DMS 273 (cell line): ENCODE measurements around the gene ATG13.
"Not testable (repeated sequence)": the region's sequence is repeated elsewhere in the genome, so short reads cannot be mapped to it uniquely, and the experiment has no call there.

ENCODE experiments used
- DNase-seq: peaks from one replicate; lab custom pipeline; 2025; ENCODE audit not compliant: unreplicated experiment; lab: John Stamatoyannopoulos, UW

ATG13 gene

DNA sequence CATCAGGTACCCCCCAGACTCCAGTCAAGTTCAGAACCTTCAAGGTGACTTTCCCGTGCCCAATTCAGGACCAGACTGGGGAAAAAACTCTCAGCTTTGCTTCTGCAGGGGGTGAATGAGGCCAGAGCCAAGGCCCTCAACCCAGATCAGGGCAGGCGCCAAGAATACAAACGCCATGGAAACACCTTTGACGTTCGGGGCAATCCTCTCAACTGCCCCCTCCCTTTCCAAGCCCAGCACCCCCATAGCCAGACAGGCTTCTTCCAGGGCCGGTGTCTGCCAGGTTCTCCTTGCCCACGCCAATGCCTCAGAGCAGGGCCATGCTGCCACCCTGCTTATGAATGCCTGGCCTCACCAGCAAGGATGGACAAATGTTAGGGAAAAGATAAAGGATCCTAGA lies 77.3 kb downstream of the ATG13 start:
- DNase-seq, result no peak

GRCh38 chr11:46695345-46696211 lies 78.2 kb downstream of the ATG13 start:
- DNase-seq, result no peak

DNA sequence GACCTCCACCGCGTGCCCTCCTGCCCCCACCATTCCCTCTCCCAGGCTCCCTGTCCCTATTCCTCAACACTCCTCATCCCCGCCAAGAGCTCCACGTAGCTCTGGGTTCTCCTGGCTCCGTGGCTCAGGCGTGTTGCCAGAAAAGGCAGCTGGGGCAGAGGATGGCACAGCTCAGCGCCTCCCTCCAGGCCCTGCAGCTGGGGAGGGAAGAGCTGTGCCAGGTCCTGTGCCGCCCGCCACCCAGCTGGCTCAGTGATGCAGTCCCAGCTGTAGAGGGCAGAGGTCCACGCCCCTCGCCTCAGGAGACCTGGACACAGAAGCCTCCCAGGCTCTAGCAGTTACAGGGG lies 78.8 kb downstream of the ATG13 start:
- DNase-seq, result peak; percentile 91

GRCh38 chr11:46697303-46697702 lies 80.0 kb downstream of the ATG13 start:
- peak; percentile 23 for DNase-seq

- no peak for DNase-seq
These were observed 80.4 kb downstream of the ATG13 start for GRCh38 chr11:46697723-46698122.

GRCh38 chr11:46698597-46698996 lies 81.2 kb downstream of the ATG13 start:
- no peak for DNase-seq

DNA sequence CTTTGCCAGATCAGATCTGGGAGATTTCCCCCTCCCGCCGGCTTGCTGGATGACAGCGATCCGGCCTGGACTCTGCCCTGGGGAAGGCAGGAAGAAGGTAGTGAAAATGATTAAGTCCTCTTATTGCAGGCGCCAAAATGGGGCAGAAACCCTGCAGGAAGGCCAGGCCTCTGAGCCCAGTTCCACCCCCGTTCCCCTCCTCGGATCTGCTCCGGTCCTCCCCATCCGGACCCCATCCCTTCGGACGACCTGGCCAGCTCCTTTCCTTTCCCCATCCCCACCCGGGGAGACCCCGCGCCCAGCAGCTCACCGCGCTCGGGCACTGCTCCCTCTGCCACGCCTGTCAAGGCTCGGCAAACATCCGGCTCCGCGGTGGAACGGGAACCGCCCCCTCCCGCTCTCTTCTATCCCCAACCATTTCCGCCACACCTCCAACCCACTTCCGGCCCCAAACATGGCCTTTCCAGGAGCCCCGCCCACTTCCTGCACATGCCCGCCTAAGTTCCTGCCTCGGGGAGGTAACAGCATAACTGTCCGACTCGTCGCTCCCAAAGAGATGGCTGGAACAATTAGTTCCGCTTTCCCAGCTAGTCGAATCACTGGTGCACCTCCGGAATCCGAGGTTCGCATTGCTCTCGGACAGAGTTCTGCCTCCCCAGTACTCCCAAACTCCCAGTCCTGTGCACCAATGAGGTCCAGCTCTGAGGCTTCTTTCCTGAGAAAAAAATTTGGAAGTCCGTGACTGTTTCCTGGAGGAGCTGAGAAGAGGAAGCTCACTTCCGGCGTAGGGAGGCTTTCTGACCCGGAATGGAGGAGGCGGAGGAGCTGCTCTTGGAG lies 83.1 kb downstream of the ATG13 start, which contains the start of the genes ARHGAP1 and ZNF408:
Gene ARHGAP1, minus strand, starts transcription at position 379 of the 837 bp plus-strand sequence. CDS start 4,512 bp downstream, outside the sequence.
Gene ZNF408, plus strand, starts transcription at position 791 of the 837 bp plus-strand sequence. Its CDS starts 17 bp downstream, at position 808.
- DNase-seq, result peak; percentile 98

DNA sequence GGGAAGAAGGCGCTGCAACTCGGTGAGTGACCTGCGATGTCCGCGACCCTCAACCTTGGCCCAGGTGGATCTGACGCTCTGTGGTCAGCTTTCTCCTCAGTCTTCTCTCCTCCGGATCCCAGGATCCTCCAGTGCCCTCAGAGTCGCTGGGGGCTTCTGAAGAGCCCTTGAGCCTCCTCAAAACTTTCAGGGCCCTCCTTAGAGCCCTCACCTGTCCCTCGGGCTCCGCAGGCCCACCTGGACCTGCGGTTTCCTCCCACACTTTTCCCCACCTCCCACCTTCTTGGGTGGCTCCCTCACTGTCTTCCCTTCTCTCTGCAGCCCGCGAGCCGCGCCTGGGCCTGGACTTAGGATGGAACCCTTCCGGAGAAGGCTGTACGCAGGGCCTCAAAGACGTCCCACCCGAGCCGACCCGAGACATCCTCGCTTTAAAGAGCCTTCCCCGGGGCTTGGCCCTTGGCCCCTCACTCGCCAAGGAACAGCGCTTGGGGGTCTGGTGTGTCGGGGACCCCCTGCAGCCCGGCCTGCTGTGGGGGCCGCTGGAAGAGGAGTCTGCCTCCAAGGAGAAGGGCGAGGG lies 83.8 kb downstream of the ATG13 start:
- no peak for DNase-seq

DNA sequence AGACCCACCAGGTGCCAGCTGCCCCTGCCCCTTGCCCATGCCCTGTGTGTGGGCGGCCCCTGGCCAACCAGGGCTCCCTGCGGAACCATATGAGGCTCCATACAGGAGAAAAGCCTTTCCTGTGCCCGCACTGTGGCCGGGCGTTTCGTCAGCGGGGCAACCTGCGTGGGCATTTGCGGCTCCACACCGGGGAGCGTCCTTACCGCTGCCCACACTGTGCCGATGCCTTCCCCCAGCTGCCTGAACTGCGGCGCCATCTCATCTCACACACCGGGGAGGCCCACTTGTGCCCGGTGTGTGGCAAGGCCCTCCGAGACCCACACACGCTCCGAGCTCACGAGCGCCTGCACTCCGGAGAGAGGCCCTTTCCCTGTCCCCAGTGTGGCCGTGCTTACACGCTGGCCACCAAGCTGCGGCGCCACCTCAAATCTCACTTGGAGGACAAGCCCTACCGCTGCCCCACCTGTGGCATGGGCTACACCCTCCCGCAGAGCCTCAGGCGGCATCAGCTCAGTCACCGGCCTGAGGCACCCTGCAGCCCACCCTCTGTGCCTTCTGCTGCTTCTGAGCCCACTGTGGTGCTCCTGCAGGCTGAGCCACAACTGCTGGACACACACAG lies 87.8 kb downstream of the ATG13 start:
- no peak for DNase-seq

- no peak for DNase-seq
These were observed 89.5 kb downstream of the ATG13 start for GRCh38 chr11:46706886-46707285.

- not testable (repeated sequence) for DNase-seq
These were observed 92.0 kb downstream of the ATG13 start for GRCh38 chr11:46709351-46709750.

- peak; percentile 24 for DNase-seq
These were observed 93.5 kb downstream of the ATG13 start for GRCh38 chr11:46710821-46711269.

DNA sequence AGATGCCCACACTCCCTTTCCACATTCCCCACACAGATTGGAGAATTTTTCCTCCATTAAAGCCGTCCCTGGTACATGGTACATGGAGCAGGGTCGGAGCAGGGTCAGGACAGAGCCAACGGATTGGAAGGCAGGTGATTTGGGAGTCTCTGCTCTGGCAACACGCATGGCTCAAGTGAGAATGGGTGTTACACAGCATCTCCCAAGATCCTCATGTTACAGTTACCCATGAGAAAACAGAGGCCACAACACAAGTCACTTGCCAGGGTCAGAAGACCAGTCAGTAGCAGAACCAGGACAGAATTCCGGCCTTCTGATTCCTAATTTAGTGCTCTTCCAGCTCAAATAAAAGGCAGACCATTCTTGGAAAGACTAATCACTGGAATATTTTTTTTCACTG lies 94.0 kb downstream of the ATG13 start:
- DNase-seq, result no peak

- DNase-seq, result no peak
These were observed 95.7 kb downstream of the ATG13 start for GRCh38 chr11:46712874-46713576.

DNA sequence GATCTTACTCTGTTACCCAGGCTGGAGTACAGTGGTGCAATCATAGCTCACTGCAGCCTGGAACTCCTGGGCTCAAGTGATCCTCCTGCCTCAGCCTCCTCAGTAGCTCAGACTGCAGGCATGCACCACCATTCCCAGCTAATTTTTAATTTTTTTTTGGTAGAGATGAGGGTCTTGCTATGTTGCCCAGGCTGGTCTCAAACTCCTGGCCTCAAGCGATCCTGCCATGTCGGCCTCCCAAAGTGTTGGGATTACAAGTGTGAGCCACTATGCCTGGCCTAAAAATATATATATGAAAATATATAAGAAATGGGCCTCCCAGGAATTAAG lies 100.4 kb downstream of the ATG13 start:
- not testable (repeated sequence) for DNase-seq

GRCh38 chr11:46718155-46719019 lies 101.0 kb downstream of the ATG13 start:
- DNase-seq, result no peak

DNA sequence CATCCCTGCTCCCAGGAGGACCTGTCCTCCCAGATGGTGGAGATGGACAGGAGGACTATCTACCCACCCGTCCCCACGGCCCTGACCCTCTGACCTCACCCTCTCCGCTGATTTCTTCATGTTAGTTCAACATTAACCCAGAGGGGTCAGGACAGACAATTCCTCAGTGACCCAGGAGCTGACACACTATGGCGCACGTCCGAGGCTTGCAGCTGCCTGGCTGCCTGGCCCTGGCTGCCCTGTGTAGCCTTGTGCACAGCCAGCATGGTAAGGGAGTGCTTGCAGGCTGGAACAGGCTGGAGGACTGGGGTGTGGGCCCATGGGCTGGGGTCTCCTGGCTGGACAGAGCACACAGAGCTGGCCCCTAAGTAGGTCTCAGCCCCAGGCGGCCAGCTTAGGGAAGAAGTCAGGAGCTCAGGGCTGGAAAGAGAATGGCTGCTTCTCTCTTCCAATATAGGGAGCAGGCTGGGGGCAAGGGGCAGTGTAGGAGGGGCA lies 101.7 kb downstream of the ATG13 start, which contains the start of gene F2:
Gene F2, plus strand, starts transcription at position 166 of the 495 bp plus-strand sequence. Its CDS starts 23 bp downstream, at position 189.
- no peak for DNase-seq

GRCh38 chr11:46719543-46720218 lies 102.3 kb downstream of the ATG13 start:
- DNase-seq, result no peak

- no peak for DNase-seq
These were observed 103.9 kb downstream of the ATG13 start for GRCh38 chr11:46721286-46721685.
